Panc1 (cell line): Measurements from ENCODE around the gene ITGB4. TPM values are rescaled to one million over a fixed set of nuclear protein-coding genes. Genes with fewer than 3 reads are reported as not detected.

Experiments used
- ATAC-seq: fragments of 200-7000 bp; cut with Tn5 transposase; 2 replicates; pipeline ENCODE4 v1.9.1; 2020; ENCODE audit warnings: mild to moderate bottlenecking, moderate library complexity
- BruUV-seq: library from RNA; stranded (reverse); fragments of 400-500 nt; replicated peaks from 2 replicates; lab custom pipeline; 2021; lab: Mats Ljungman, UMichigan
- CTCF ChIA-PET: fragments of 300-600 bp; sonication (Branson Sonifier 250); formaldehyde crosslinking; loops from one replicate; lab custom pipeline; 2022; ENCODE audit warnings: antibody characterized with exemption; lab: Charles Lee
- POLR2A ChIA-PET: fragments of 300-600 bp; sonication (Branson Sonifier 250); formaldehyde crosslinking; loops from one replicate; lab custom pipeline; 2022; ENCODE audit warnings: antibody characterized with exemption; lab: Charles Lee
- DNase-seq: peaks from one replicate; pipeline ENCODE4 v3.0.0-alpha.2; 2010; ENCODE audit warnings: low read depth, low spot score
- H3K27ac ChIP-seq: 2 replicates; pipeline ENCODE4 v1.5.1; 2011; ENCODE audit warnings: mild to moderate bottlenecking, low read length, inconsistent platforms
- H3K27me3 ChIP-seq: fragments of 200-500 bp; sonication (Bioruptor generic); 2 replicates; pipeline ENCODE4 v1.6.0; 2014; ENCODE audit warnings: low read length, inconsistent platforms; ENCODE audit not compliant: control insufficient read depth, insufficient read depth
- H3K36me3 ChIP-seq: fragments of 200-500 bp; sonication (Bioruptor generic); 2 replicates; pipeline ENCODE4 v1.5.1; 2014; ENCODE audit warnings: inconsistent platforms, mild to moderate bottlenecking, low read length, moderate library complexity; ENCODE audit not compliant: control insufficient read depth, insufficient read depth
- H3K4me1 ChIP-seq: 2 replicates; pipeline ENCODE4 v1.5.1; 2011; ENCODE audit warnings: inconsistent platforms, mild to moderate bottlenecking, low read length, moderate library complexity; ENCODE audit not compliant: control insufficient read depth, insufficient read depth
- H3K4me3 ChIP-seq, 2 experiments: 2 replicates each; pipeline ENCODE4 v1.5.1; 2011 to 2012; ENCODE audit warnings: low read depth in 2 of 2, low read length in 2 of 2, mild to moderate bottlenecking in 2 of 2, inconsistent platforms in 1 of 2, moderate library complexity in 1 of 2
- H3K9me3 ChIP-seq: fragments of 200-500 bp; sonication (Bioruptor generic); 2 replicates; pipeline ENCODE4 v1.5.1; 2014; ENCODE audit warnings: low read depth, mild to moderate bottlenecking, inconsistent platforms, low read length, moderate library complexity; ENCODE audit not compliant: control insufficient read depth, insufficient read depth
- CTCF ChIP-seq: fragments of 450-650 bp; IDR thresholded peaks from 2 replicates; pipeline ENCODE4 v1.5.1; 2017; ENCODE audit warnings: mild to moderate bottlenecking
- POLR2AphosphoS5 ChIP-seq: IDR thresholded peaks from 2 replicates; pipeline ENCODE4 v1.6.1; 2012; ENCODE audit warnings: mild to moderate bottlenecking, low read depth, low read length, moderate library complexity
- REST ChIP-seq, 2 experiments: IDR thresholded peaks; 2 replicates each; pipeline ENCODE4 v1.6.1; 2011 to 2012; ENCODE audit warnings: low read depth in 2 of 2, control low read depth in 1 of 2, low read length in 1 of 2, mild to moderate bottlenecking in 1 of 2, moderate library complexity in 1 of 2; ENCODE audit not compliant: insufficient read depth in 1 of 2
- SIN3A ChIP-seq: IDR thresholded peaks from 2 replicates; pipeline ENCODE4 v1.6.1; 2012; ENCODE audit warnings: low read depth, mild to moderate bottlenecking, low read length, moderate library complexity, borderline replicate concordance; ENCODE audit not compliant: insufficient read depth
- TCF7L2 ChIP-seq: IDR thresholded peaks from 2 replicates; pipeline ENCODE4 v1.6.1; 2011; ENCODE audit warnings: mild to moderate bottlenecking, low read depth, low read length, inconsistent platforms
- in situ Hi-C: cut with HindIII; loops from 2 replicates; pipeline ENCODE4 v1.10.0; 2016; ENCODE audit warnings: low sequenced_read_pairs, low pct_unique_long_range_greater_than_20kb
- intact Hi-C: fragments of 100-400 bp; cut with micrococcal nuclease; formaldehyde crosslinking; loops from one replicate; pipeline ENCODE4 v1.10.0; 2022; ENCODE audit not compliant: unreplicated experiment
- total RNA-seq: library from RNA; stranded (reverse); gene quantifications from one replicate; pipeline ENCODE4 v1.2.1, GENCODE V29; 2021; ENCODE audit not compliant: unreplicated experiment

The ITGB4 gene
- total RNA-seq, 1 experiment from 2014 or later, result 100 TPM

GRCh38 chr17:75783803-75784472 lies 62.7 kb downstream of the ITGB4 start:
- peaks cover 5% of the 10 kb centered on the region; the same call in 1 of the 2 replicates for H3K36me3 ChIP-seq
- H3K9me3 ChIP-seq, result no peaks in the 10 kb centered on the region
- DNase-seq (no peak), ATAC-seq (peak; percentile 5)
- intact Hi-C loops (no loop called here), in situ Hi-C loops (no loop called here)
- peak overlapping the region; percentile 100 for H3K27ac ChIP-seq
- POLR2A ChIA-PET, result interaction anchor here (0.5 kb wide), 2 partner anchors 23 to 182 kb away, joined by 5 to 11 read pairs; no protein-coding TSS in a partner anchor
- no TSS peak for BruUV-seq
- TF ChIP-seq TCF7L2, result no peak
- no peak for TF ChIP-seq REST (IDR thresholded peaks at IDR 0.05; ENCODE audit: insufficient read depth in 1 of 2, low read depth in 2 of 2, low read length in 1 of 2)
- TF ChIP-seq SIN3A, result no peak
- no peak for TF ChIP-seq CTCF
- no peak for TF ChIP-seq POLR2AphosphoS5
- no peaks in the 10 kb centered on the region for H3K27me3 ChIP-seq
- H3K4me1 ChIP-seq, result peaks cover 44% of the 10 kb centered on the region
- CTCF ChIA-PET, result interaction anchor here (0.6 to 1.2 kb wide), 5 partner anchors 21 to 183 kb away, joined by 3 to 7 read pairs (median 4); no protein-coding TSS in a partner anchor
- H3K4me3 ChIP-seq, result peak overlapping the region; percentile 59 to 76

GRCh38 chr17:75784473-75785015 lies 63.3 kb downstream of the ITGB4 start, which contains the start of gene UNK:
Gene UNK, plus strand, starts transcription at chr17:75784806. Its CDS starts 75 bp downstream, at chr17:75784881.
- peak within 1 kb of the TSS; percentile 100 for H3K27ac ChIP-seq
- no TSS peak for BruUV-seq
- no peaks in the 10 kb centered on the region for H3K9me3 ChIP-seq
- ChIA-PET POLR2A (no interaction called here), CTCF (interaction anchor here (0.7 to 0.8 kb wide), 2 partner anchors 22 to 91 kb away, joined by 3 to 7 read pairs; no protein-coding TSS in a partner anchor)
- ATAC-seq (peak; percentile 91), DNase-seq (peak; percentile 96)
- TF ChIP-seq CTCF, result no peak
- peak in 1 of 2 experiments; percentile 27; a peak in 1 of 4 replicates for TF ChIP-seq REST (IDR thresholded peaks at IDR 0.05; ENCODE audit: insufficient read depth in 1 of 2, low read depth in 2 of 2, low read length in 1 of 2)
- TF ChIP-seq TCF7L2, result peak; percentile 55; the same call in 1 of the 2 replicates
- no peak for TF ChIP-seq SIN3A
- TF ChIP-seq POLR2AphosphoS5, result no peak
- intact Hi-C loops (no loop called here), in situ Hi-C loops (no loop called here)
- peaks cover 44% of the 10 kb centered on the region for H3K4me1 ChIP-seq
- H3K4me3 ChIP-seq, result peak within 1 kb of the TSS; percentile 59 to 76
- H3K36me3 ChIP-seq, result peaks cover under 1% of the 10 kb centered on the region; the same call in 1 of the 2 replicates
- H3K27me3 ChIP-seq, result no peaks in the 10 kb centered on the region
